HG03066 (cell line): ENCODE measurements around the gene U2AF1L4.
"Not testable (repeated sequence)": the region's sequence is repeated elsewhere in the genome, so short reads cannot be mapped to it uniquely, and the experiment has no call there.

Experiments used
- ATAC-seq: cut with Tn5 transposase; IDR thresholded peaks from one replicate; pipeline ENCODE4 v1.9.1; 2021; ENCODE audit warnings: low read depth; ENCODE audit not compliant: unreplicated experiment

The U2AF1L4 gene

DNA sequence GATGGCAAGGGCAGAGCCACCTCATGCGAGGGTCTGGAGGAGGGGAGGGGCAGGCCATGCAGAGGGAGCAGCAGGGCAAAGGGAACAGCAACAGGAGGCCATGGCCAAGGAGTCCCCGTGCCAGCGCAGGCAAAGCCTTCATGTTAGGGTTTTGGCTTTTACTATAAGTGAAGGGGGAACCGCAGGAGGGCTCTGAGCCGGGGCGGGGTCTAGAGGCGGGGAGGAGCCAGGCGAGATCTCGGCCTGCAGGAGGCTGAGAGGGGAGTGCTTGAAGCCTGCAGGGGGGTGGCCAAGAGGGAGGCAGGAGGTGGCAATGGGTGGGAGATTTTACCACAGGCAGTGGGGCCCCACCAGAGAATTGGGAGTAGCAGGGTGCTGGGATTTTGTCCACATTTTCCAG lies 36.4 kb upstream of the U2AF1L4 start:
- ATAC-seq, result no peak

DNA sequence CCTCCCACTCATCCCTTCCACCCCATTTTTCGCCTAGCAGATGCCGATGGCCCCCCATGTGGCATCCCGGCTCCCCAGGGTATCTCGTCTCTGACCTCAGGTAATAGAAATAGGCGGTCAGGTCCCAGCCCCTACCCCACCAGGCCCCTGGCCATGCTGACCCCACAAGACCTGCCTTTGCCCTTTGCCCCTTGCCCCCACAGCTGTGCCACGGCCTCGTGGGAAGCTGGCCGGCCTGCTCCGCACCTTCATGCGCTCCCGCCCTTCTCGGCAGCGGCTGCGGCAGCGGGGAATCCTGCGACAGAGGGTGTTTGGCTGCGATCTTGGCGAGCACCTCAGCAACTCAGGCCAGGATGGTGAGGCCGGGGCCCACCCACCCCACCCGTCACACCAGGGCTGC lies 35.5 kb upstream of the U2AF1L4 start:
- no peak for ATAC-seq

DNA sequence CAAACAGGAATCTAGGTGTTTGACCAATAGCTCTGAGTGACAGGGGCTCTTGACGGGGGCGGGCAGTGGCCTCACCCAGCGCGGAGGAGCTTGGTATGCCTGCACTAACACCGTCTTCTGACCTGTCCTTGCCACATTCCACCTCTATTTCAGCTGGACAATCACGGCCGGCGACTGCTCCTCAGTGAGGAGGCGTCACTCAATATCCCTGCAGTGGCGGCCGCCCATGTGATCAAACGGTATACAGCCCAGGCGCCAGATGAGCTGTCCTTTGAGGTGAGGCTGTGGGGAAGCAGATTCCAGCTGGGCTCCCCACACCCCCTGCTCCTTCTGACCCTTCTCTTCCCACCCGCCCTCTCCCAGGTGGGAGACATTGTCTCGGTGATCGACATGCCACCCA lies 34.8 kb upstream of the U2AF1L4 start:
- ATAC-seq, result no peak

DNA sequence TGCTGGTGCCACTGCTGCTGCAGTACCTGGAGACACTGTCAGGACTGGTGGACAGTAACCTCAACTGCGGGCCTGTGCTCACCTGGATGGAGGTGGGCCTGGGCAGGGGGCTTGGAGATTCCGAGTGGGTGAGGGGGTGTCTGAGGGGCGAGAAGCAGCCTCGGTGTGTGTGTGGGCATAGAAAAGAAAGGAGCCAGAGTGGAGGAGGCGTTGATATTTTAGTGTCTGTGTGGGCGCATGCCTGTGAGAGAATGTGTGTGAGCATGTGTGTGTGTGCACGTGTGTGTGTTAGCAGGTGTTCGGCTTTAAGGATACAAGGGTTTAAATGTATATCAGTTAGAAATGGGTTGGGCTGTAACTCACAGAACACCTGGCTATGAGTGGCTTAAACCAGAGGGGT lies 33.8 kb upstream of the U2AF1L4 start:
- no peak for ATAC-seq

DNA sequence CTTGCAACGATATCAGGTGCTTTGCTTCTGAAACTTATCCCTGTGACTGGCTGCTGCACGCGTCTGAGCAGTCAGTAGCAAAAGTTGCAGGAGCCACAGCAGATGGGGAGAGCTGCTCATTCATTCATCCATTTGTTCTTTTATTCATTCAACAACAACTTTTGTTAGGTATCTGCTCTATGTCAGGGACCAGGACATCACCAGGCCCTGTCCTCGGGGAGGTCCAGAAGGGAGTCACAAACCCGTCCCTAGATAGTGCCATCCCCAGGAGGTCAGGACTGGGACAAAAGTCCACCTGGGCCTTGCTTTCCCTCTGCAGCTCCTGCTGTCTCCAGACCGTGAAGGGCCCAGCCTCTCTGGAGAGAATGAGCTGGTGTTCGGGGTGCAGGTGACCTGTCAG lies 32.7 kb upstream of the U2AF1L4 start:
- ATAC-seq, result no peak

DNA sequence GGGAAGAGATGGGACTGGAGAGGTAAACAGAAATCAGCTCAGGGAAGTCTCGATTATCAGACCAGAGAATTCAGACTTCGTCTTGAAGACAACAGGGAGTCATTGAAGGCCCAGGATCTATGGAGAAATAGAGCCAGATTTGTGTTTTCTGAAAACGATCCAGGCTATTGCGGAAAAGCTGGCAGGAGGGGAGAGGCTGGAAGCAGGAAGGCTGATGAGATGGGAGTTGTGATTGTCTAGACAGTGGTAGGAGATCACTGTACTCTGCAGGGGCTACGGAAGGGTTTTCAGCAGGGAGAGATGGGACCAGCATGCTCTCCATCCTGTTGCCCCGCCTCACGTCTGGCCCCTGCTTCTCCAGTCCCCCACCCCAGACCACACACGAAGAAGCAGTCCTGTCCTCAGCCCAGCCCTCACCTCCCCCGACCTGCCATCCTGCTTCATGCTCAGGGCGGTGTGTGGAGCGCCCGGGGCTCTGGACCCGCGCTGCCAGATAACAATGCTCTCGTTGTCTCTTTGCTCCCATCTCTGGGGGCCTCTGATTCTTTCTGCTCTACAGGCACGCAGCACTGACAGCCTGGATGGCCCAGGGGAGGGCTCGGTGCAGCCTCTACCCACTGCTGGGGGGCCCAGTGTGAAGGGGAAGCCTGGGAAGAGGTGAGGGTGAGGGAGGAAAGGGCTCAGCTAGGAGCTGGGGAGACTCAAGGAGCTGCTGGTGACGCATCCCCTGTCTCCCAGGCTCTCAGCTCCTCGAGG lies 32.0 kb upstream of the U2AF1L4 start:
- ATAC-seq, result no peak

DNA sequence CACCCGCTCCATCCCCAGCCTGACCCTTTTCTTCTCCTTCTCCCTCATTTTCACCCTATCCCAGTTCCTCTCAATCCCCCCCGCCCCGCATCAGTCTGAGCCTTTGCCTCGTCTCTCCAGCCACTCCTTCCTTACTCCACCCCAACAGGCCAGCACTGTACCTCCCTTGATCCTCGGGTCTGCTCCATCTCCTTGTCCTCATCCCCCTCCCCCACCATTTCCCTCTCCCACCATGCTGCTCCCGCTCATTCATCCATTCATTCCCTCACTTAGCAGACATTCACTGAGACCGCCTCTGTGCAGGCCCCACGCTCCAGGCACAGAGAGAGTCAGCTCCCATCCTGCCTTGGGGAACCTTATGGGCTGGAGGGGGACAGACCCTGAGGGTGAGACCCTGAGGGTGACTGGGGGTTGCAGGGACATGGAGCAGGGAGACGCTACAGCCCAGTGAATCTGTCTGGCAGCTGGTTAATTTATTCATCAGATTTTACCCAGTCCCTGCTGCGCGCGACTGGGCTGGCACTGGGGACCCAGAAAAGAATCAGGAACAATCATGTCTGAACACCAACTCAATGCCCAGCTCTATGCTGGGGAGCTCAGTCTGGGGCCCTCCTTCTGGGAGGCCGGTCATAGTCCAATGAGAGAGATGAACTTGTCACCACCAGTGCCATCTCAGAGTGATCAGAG lies 31.0 kb upstream of the U2AF1L4 start:
- no peak for ATAC-seq

DNA sequence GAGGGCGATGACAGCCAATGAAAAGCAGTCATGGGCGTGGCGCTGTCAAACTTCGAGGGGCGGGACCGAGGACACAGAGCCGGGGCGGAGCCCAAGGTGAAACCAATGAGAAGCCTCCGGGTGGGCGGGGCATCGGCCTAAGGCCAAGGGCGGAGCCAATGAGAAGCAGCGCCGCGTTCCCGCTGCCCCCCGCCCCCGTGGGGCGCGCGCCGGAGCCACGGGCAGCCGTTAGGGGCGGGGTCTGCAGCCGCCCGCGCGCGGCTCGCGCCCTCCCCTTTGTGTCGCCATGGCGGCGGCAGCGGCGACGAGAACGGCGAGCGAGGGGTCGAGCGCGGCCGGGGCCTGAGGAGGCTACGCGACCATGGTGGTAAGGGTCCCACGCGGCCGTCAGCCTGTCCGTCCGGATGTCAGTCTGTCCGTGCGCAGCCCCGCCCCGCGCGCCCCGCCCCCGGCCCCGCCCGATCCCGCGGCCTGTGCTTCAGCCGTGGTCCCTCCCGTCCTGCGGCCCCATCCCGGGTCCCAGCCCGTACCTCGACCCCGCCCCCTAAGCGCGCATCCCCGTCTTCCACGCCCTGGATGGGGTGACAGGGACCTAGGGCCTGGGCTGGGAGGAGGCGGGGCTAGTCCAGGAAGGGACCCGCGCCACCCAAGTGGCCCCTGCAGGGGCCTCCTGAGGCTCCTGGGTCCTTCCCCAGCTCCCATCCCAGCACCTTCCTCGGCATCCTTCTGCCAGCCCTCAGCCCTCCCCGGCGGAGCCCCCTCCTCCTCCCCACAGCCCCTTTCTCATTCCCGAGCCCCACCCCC lies 30.3 kb upstream of the U2AF1L4 start, which contains the start of gene ARHGAP33:
Gene ARHGAP33, plus strand, starts transcription at position 267 of the 804 bp plus-strand sequence. Its CDS starts 95 bp downstream, at position 362.
- peak; percentile 95 for ATAC-seq

DNA sequence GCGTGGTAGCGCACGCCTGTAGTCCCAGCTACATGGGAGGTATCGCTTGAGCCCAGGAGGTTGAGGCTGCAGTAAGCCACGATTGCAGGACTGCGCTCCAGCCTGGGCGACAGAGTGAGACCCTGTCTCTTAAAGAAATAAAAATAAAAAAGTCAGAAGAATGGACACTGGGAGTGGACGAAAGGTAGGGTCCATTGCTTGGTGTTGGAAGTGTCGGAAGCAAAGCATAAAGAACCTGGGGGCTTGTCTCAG lies 29.8 kb upstream of the U2AF1L4 start:
- no peak for ATAC-seq

DNA sequence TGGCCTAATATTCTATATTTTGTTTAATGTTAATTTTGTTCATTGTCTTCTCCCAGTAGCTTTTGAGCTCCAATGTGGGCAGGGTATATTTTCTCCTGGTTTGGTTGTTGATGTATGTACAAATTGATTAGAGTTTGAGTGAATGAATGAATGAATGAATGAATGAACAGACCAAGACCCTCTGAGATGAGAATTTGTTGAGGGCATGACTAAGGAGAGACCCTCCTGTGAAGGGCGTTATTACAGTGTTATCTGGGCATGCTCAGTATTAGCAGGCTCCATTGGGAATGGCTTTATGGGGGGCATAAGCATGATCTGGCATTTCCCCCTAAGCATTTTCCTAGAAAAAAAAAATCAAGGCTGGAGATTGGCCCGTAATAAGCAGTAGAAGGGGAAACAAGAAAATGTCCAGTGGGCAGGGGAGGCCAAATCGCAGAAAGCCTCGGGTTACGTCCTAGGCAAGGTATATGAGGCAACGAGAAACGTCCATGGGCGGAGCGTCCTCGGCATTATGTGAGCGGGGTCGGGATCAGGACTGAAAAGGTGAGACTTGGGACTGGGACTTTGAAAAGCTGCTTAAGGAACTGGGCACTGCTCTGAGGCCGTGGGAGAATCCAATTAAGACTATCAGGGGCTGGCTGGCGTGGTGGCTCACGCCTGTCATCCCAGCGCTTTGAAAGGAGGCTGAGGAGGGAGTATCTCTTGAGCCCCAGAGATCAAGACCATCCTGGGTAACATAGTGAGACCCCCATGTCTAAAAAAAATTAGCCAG lies 29.2 kb upstream of the U2AF1L4 start:
- no peak for ATAC-seq

DNA sequence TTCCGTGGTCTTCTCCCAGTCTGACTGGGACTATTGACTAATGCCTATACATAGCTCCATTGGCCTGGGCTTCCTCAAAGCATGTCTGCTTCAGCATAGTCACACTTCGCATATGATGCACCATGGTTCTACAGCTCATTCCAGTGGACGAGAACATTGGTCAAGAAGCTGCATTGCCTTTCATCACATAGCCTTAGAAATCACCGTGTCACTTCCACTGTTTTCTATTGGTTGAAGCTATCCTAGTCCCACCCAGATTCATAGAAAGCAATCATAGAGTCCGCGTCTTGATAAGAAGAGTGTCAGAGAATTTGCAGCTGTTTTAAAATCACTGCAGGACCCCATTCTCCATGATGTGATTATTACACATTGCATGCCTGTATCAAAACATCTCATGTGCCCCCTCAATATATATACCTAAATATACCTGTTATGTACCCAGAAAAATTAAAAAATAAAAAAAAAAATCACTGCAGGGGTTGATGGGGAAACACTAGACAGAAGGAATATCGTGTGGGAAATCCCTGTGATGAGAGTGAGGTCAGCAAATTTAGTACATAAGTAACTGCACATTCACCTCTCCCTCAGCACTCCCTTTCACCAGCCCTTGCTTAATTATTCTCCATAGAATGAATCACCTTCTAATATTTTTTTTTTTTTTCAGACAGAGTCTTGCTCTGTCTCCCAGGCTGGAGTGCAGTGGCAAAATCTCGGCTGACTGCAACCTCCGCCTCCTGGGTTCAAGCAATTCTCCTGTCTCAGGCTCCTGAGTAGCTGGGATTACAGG lies 28.0 kb upstream of the U2AF1L4 start:
- no peak for ATAC-seq

DNA sequence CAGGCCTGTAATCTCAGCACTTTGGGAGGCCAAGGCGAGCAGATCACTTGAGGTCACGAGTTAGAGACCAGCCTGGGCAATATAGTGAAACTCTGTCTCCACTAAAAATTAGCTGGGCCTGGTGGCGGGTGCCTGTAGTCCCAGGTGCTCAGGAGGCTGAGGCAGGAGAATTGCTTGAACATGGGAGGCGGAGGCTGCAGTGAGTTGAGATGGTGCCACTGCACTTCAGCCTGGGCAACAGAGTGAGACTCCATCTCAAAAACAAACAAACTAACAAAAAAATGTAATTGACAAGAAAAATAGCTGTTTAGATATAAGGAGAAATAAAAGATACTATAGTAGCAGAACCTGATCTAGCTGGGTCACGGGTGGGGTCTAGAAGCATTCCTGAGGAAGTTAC lies 27.1 kb upstream of the U2AF1L4 start:
- not testable (repeated sequence) for ATAC-seq

DNA sequence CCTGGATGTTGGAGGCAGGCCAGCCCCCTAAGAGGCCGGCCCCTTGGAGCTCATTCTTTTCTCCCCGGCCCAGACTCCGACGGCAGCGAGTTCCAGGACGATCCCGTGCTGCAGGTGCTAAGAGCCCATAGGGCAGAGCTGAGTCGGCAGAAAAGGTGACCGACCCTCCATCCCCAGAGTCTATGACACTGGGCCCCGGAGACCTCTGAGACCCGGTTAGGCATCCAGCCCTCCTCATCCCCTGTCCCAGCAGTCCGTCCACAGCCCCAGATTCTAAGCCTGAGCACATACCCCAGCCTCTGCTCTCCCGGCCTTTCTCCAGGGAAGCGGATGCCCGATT lies 22.8 kb upstream of the U2AF1L4 start:
- ATAC-seq, result no peak

DNA sequence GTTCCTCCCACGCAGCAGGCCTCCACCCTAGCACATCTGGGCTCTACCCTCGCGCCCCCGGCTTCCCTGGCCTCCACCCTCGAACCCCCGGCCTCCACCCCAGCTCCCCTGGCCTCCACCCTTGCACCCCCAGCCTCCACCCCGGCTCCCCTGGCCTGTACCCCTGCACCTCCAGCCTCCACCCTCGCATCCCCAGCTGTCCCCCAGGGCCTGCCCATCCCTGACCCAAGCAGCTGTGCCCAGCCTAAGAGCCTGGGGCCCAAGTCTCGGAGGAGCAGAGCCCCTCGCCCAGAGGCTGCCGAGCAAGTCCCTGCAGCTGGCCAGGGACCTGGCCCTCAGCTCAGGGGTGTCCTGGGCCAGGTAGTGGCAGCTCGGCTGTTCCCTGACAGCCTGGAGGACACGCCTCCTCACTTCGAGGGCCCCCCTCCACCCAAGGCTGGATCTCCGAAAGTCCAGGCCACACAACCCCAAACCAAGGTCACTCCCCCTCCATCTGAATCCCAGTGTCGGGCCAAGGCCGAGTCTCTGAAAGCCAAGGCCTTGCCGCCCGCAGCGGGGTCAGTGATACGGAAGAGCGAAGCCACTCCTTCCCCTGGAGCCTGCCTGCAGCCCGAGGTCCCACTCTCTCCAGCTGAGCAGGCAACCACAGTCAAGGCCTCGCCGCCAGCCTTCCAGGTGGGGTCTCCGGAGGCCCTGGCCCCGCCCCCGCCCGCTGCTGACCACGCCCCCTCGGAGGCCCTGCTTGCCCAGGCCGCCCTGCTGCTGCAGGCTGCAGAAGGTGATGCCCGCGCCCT lies 22.3 kb upstream of the U2AF1L4 start:
- ATAC-seq, result no peak

DNA sequence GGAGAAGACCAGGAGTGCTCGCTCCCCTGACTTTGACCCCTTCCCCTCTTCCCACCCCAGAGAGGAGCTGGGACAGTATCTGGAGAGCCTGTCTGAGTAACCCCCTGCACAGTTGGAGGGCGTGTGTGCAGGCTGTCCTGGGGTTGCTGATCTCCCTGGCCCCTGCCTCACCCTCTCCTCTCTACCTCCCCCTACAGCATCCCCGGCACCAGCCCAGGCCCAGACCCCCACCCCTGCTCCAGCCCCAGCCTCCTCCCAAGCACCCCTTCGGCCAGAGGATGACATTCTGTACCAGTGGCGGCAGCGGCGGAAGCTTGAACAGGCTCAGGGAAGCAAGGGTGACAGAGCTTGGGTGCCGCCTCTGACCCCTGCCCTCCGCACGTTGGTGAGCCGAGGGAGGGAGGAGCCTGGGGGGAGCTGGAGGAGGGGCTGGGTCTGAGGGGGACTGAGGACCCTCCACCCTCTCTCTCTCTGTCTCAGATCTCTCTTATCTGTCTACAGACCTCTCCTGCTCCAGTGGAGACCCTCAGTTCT lies 21.4 kb upstream of the U2AF1L4 start:
- ATAC-seq, result no peak

DNA sequence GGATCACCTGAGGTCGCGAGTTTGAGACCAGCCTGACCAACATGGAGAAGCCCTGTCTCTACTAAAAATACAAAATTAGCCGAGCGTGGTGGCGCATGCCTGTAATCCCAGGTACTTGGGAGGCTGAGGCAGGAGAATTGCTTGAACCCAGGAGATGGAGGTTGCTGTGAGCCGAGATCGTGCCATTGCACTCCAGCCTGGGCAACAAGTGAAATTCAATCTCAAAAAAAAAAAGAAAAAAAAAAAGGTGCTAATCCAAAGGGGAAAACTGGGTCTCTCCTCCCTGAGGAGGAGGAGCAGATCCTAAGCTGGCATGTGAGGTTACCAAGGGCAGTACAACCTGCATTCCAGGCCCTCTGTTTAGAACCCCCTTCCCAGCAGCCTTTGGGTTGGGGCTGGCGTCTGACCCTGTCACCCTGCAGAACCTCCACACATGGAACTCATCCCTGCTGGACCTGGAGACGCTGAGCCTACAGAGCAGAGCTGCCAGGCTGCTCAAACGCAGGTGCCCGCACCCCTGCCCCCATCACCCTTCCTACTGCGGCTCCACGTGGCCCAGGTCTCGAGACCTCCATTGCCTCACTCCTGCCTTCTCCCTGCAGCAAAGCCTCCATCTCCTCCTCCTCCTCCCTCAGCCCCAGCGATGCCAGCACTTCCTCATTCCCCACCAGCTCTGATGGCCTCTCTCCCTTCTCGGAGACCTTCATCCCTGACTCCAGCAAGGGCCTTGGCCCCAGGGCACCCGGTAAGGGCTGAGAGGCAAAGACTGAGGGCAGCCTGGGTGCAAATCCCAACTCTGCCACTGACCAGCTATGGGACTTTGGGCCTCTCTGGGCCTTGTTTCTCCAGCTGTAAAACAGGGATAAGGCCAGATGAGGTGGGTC lies 19.5 kb upstream of the U2AF1L4 start:
- ATAC-seq, result no peak

DNA sequence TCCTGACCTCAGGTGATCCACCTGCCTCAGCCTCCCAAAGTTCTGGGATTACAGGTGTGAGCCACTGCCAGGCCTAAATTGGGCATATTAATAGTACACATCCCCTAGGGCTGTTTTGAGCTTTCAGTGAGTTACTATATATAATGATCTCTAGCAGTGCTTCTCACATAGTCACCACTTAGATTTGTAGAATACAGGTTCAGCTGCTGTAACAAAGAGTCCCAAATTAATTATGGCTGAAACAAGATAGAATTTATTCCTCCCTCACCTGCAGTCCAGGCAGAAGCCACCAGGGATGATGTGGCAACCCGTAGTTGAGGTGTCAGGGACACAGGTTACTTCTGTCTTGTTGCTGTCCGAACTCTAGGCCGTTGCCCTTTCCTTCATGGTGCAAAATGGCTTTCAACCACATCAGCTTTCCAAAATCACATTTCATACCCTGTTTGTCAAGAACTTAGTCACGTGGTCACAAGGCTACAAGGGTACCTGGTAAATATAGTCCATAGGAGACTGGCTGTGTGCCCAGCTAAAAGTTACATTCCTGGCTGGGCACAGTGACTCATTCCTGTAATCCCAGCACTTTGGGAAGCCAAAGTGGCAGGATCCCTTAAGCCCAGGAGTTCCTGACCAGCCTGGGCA lies 15.6 kb upstream of the U2AF1L4 start:
- ATAC-seq, result no peak

DNA sequence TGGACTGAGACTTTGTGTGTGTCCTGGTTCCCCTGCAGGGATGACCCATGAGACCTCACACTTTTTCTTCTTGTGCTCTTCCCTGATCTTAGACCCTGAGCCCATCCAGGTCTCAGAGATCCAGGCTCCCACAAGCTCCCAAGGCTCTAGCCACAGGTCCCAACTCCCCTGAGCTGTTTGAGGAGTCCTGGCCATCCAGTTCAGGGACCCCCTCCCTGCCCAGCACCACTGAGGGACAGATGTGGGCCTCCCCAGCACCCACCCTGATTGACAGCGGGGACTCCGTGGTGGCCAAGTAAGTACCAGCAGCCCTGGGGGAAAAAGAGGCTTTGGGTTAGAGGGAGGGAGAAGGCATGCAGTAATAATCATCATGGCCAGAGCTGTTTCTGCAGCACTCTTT lies 14.5 kb upstream of the U2AF1L4 start:
- no peak for ATAC-seq
